RPMI8226 (cell line): ENCODE measurements around the gene SLC17A9.
"Not testable (repeated sequence)": the region's sequence is repeated elsewhere in the genome, so short reads cannot be mapped to it uniquely, and the experiment has no call there.

ENCODE experiments used
- DNase-seq: peaks from one replicate; pipeline ENCODE4 v3.0.0-alpha.2; 2015

SLC17A9 gene

GRCh38 chr20:62921119-62921687, 31.3 kb upstream of the SLC17A9 start:
- DNase-seq = peak; percentile 75

GRCh38 chr20:62922451-62922921, 30.0 kb upstream of the SLC17A9 start:
- DNase-seq = no peak

- not testable (repeated sequence) for DNase-seq
Measured at GRCh38 chr20:62923059-62923668, 29.3 kb upstream of the SLC17A9 start.

- no peak for DNase-seq
Measured at GRCh38 chr20:62923669-62924441, 28.7 kb upstream of the SLC17A9 start.

GRCh38 chr20:62924442-62925075, 27.9 kb upstream of the SLC17A9 start:
- peak; percentile 39 for DNase-seq

GRCh38 chr20:62925076-62925419, 27.5 kb upstream of the SLC17A9 start:
- DNase-seq = no peak

- peak; percentile 51 for DNase-seq
Measured at GRCh38 chr20:62925420-62926228, 26.9 kb upstream of the SLC17A9 start.

GRCh38 chr20:62926229-62927127, 26.0 kb upstream of the SLC17A9 start, which contains the start of gene DIDO1:
Gene DIDO1 (minus strand): TSS chr20:62926505.
- DNase-seq = peak; percentile 93

GRCh38 chr20:62927128-62927705, 25.3 kb upstream of the SLC17A9 start:
- no peak for DNase-seq

GRCh38 chr20:62928246-62928939, 24.1 kb upstream of the SLC17A9 start:
- no peak for DNase-seq

- no peak for DNase-seq
Measured at GRCh38 chr20:62929051-62929538, 23.4 kb upstream of the SLC17A9 start.

GRCh38 chr20:62931464-62931863, 21.0 kb upstream of the SLC17A9 start:
- no peak for DNase-seq

- DNase-seq = no peak
Measured at GRCh38 chr20:62933966-62934365, 18.5 kb upstream of the SLC17A9 start.

- no peak for DNase-seq
Measured at GRCh38 chr20:62935204-62935967, 17.1 kb upstream of the SLC17A9 start.

- DNase-seq = no peak
Measured at GRCh38 chr20:62935968-62936585, 16.4 kb upstream of the SLC17A9 start.

GRCh38 chr20:62937268-62938104, 15.0 kb upstream of the SLC17A9 start:
- DNase-seq = peak; percentile 98

GRCh38 chr20:62938105-62938888, 14.2 kb upstream of the SLC17A9 start, which contains the start of gene GID8:
Gene GID8 (plus strand): TSS chr20:62938147. CDS start chr20:62941503, 3,356 bp downstream.
- peak; percentile 61 for DNase-seq
